Stomach (tissue), 4 donors: Measurements from ENCODE around the gene RCOR3.

ENCODE experiments used
- EP300 ChIP-seq: sonication (generic); formaldehyde crosslinking; IDR thresholded peaks from one replicate; pipeline ENCODE4 v1.6.1; 2017; ENCODE audit warnings: antibody characterized with exemption
- POLR2A ChIP-seq, 4 donors: fragments of 450-650 bp; IDR thresholded peaks; one replicate each; pipeline ENCODE4 v1.6.1; 2016; ENCODE audit warnings: antibody characterized with exemption in 4 of 4, control low read depth in 2 of 4, mild to moderate bottlenecking in 1 of 4, moderate library complexity in 1 of 4
- POLR2AphosphoS5 ChIP-seq, 3 donors: sonication (generic); formaldehyde crosslinking; IDR thresholded peaks; one replicate each; pipeline ENCODE4 v1.6.1; 2016; ENCODE audit warnings: antibody characterized with exemption in 3 of 3
- TF ChIP-seq, protein P1 (sequence below), 7 experiments: fragments of 450-650 bp in 4 of 7; fragments of 200-600 bp in 3 of 7; sonication (generic) in 3 of 7; IDR thresholded peaks; one replicate each; pipeline ENCODE4 v1.5.1; 2016 to 2019; ENCODE audit warnings: antibody characterized with exemption in 7 of 7, control low read depth in 2 of 7, mild to moderate bottlenecking in 1 of 7

GRCh38 chr1:211337430-211338223 lies 78.5 kb downstream of the RCOR3 start:
- TF ChIP-seq, protein P1, sequence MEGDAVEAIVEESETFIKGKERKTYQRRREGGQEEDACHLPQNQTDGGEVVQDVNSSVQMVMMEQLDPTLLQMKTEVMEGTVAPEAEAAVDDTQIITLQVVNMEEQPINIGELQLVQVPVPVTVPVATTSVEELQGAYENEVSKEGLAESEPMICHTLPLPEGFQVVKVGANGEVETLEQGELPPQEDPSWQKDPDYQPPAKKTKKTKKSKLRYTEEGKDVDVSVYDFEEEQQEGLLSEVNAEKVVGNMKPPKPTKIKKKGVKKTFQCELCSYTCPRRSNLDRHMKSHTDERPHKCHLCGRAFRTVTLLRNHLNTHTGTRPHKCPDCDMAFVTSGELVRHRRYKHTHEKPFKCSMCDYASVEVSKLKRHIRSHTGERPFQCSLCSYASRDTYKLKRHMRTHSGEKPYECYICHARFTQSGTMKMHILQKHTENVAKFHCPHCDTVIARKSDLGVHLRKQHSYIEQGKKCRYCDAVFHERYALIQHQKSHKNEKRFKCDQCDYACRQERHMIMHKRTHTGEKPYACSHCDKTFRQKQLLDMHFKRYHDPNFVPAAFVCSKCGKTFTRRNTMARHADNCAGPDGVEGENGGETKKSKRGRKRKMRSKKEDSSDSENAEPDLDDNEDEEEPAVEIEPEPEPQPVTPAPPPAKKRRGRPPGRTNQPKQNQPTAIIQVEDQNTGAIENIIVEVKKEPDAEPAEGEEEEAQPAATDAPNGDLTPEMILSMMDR (IDR thresholded peaks at IDR 0.05) = no peak
- TF ChIP-seq POLR2A (IDR thresholded peaks at IDR 0.05) (no peak), POLR2AphosphoS5 (IDR thresholded peaks at IDR 0.05) (no peak), EP300 (no peak)
